Measurements from ENCODE around the gene MICAL3. TPM values are rescaled to one million over a fixed set of nuclear protein-coding genes. Genes with fewer than 3 reads are reported as not detected.

Gene MICAL3
- polyA plus RNA-seq, 2 of the 4 experiments (the other 2 are of a cell fraction): 20.5 to 30.1 TPM

GRCh38 chr22:17829695-17830042 lies 194.7 kb downstream of the MICAL3 start:
- WGBS (ENCODE audit: missing lambda C conversion rate): 91% methylated on average over 5 of the region's 5 CpGs

GRCh38 chr22:17828502-17829080 lies 195.8 kb downstream of the MICAL3 start:
- ChIA-PET POLR2A (no interaction called here), CTCF (interaction anchor here (0.7 to 7.2 kb wide), 13 partner anchors 10 to 272 kb away, joined by 3 to 138 read pairs (median 9); partner anchors contain the start of genes MICAL3 and PEX26)
- H3K9me3 ChIP-seq: no peaks in the 10 kb centered on the region
- FAIRE-seq (no peak), ATAC-seq (no peak), DNase-seq (ENCODE audit: low read depth in 1 of 2, low spot score in 1 of 2) (no peak)
- TF ChIP-seq HDAC2 (IDR thresholded peaks at IDR 0.05): no peak
- TF ChIP-seq EHF (CRISPR knock-in tag; IDR thresholded peaks at IDR 0.05): no peak
- no peak for TF ChIP-seq RARB (CRISPR knock-in tag; IDR thresholded peaks at IDR 0.05)
- TF ChIP-seq USF2 (IDR thresholded peaks at IDR 0.05): no peak
- no peak for TF ChIP-seq POLR2AphosphoS2 (conservative IDR thresholded peaks at IDR 0.05; ENCODE audit: low read length)
- no peak for TF ChIP-seq HEYL (CRISPR knock-in tag; IDR thresholded peaks at IDR 0.05)
- no peak for TF ChIP-seq CBX2 (IDR thresholded peaks at IDR 0.05; ENCODE audit: borderline replicate concordance, low read depth)
- TF ChIP-seq CBX8 (IDR thresholded peaks at IDR 0.05): no peak
- no peak for TF ChIP-seq BCL3 (IDR thresholded peaks at IDR 0.05)
- H3K4me1 ChIP-seq: no peaks in the 10 kb centered on the region
- H3K4me2 ChIP-seq: no peak overlapping the region
- no peak overlapping the region for H3K4me3 ChIP-seq
- no peak overlapping the region for H3K27ac ChIP-seq
- 92% methylated on average over 6 of the region's 6 CpGs for WGBS (ENCODE audit: missing lambda C conversion rate)

More at GRCh38 chr22:17829695-17830042, 194.7 kb downstream of the MICAL3 start:
- ATAC-seq (peak; percentile 10 to 38; a peak in 3 of 6 replicates), DNase-seq (ENCODE audit: low read depth in 1 of 2, low spot score in 1 of 2) (no peak), FAIRE-seq (no peak)
- H3K4me3 ChIP-seq: no peak overlapping the region
- no peak overlapping the region for H3K4me2 ChIP-seq
- CTCF ChIA-PET: interaction anchor here (0.9 to 7.2 kb wide), 38 partner anchors 8 to 649 kb away, joined by 3 to 138 read pairs (median 6); partner anchors contain the start of genes MICAL3 and PEX26
- H3K4me1 ChIP-seq: no peaks in the 10 kb centered on the region
- no peak for TF ChIP-seq TP53 (CRISPR knock-in tag; IDR thresholded peaks at IDR 0.05)
- no peak for TF ChIP-seq PHF8 (IDR thresholded peaks at IDR 0.05; ENCODE audit: borderline replicate concordance, low read depth)
- no peak for TF ChIP-seq ELK1 (IDR thresholded peaks at IDR 0.05; ENCODE audit: low read depth, low read length)
- TF ChIP-seq EHMT2 (IDR thresholded peaks at IDR 0.05; ENCODE audit: low read depth): no peak
- no peak for TF ChIP-seq USF2 (IDR thresholded peaks at IDR 0.05)
- no peak for TF ChIP-seq HEYL (CRISPR knock-in tag; IDR thresholded peaks at IDR 0.05)
- TF ChIP-seq KDM1A (IDR thresholded peaks at IDR 0.05; ENCODE audit: low read depth): no peak
- POLR2A ChIA-PET: interaction anchor here (0.7 to 1.1 kb wide), 2 partner anchors 166 to 246 kb away, joined by 5 to 6 read pairs; no protein-coding TSS in a partner anchor
- no peaks in the 10 kb centered on the region for H3K9me3 ChIP-seq
- H3K27ac ChIP-seq: no peak overlapping the region

- ATAC-seq (no peak), FAIRE-seq (no peak), DNase-seq (ENCODE audit: low read depth in 1 of 2, low spot score in 1 of 2) (no peak)
- Histone ChIP-seq H3K4me1 (no peaks in the 10 kb centered on the region), H3K4me2 (no peak overlapping the region), H3K4me3 (no peak overlapping the region), H3K9me3 (no peaks in the 10 kb centered on the region), H3K27ac (no peak overlapping the region)
- no peak for TF ChIP-seq POLR2A (IDR thresholded peaks at IDR 0.05; ENCODE audit: low read length)
- no peak for TF ChIP-seq MAX (IDR thresholded peaks at IDR 0.05)
- ChIA-PET CTCF (interaction anchor here (0.6 to 7.2 kb wide), 3 partner anchors 12 to 249 kb away, joined by 3 to 138 read pairs (median 25); partner anchors contain the start of gene PEX26), POLR2A (no interaction called here)
- 92% methylated on average over 8 of the region's 16 CpGs for WGBS (ENCODE audit: missing lambda C conversion rate)
Measured at GRCh38 chr22:17827466-17827865, 196.9 kb downstream of the MICAL3 start.
